Measurements from ENCODE around the gene TSPYL1.

Gene TSPYL1

DNA sequence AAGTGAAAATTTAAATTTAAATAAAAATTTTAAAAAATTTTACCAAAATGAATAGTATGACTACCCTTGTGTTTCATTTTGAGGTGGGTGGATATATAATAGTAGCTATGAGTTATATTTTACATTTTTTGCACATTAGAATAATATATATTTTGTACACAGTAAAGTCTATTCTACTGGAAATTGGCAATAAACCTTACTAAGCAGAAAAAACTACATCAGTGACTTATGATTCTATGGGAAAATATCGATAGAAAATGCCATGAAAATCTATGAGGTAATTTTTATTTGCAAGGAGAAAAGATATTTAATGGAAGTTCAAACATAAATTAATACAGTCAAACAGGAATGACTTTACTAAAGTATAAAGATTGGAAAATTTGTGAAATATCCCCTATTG is 23.0 kb downstream of the TSPYL1 start:
- no peak for DNase-seq

DNA sequence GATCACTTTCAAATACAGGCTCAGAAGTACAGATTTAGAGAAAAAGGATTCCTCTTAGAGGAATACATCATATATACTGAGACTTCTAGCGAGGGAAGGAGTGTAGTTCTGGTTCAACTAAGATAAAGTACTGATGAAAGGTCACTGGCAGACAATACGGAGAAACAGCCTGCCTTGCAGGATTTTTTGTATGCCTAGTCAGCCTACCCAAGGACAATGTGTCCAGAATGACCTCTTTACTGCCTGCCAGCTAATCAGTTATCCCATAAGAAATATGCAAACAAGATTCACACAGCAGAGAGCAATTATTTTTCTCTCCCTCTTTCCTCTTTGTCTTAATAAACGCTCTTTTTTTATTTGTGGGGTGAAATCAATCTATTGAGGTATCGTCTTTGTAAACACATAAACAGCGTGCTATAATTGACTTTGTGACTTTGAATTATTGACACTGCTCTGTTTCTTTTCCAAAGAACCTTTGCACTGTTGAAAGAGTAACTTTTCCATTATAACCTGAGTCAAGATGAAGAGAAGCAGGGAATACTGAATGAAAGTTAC is 24.4 kb downstream of the TSPYL1 start:
- no peak for DNase-seq

DNA sequence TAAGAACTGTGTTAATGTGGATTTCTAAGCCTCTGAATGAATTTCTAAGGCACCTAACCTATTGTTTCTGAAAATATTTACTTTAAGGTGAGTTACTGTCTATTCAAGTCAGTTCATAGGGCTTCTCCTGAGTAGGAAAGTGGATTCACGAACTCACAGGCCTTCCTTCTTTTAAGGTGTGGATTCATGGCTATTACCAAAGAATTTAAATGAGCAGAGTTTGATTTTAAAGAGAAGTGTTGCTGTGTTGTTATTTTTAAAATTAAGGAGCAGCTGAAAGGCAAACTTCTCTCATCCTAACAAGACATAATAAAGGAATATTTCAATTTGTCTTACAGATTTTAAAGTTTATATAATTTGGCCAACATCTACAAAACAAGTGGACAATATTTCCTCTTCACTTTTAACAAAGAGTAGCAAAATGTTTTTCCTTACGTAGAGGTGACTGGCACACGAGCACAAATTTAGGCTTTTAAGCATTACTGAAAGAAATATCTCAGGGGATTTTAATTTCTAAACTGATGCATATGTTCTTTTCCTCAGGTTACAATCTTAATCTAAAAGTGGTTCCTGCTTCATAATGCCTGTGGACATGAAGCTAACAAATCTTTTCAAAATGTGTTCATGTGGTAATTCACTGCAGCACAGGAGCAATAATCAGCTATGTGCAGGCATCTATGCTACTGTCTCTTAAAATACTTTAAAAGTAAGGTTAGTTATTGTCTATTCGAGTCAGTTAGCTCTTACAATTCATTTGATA is 25.3 kb downstream of the TSPYL1 start:
- DNase-seq: no peak

DNA sequence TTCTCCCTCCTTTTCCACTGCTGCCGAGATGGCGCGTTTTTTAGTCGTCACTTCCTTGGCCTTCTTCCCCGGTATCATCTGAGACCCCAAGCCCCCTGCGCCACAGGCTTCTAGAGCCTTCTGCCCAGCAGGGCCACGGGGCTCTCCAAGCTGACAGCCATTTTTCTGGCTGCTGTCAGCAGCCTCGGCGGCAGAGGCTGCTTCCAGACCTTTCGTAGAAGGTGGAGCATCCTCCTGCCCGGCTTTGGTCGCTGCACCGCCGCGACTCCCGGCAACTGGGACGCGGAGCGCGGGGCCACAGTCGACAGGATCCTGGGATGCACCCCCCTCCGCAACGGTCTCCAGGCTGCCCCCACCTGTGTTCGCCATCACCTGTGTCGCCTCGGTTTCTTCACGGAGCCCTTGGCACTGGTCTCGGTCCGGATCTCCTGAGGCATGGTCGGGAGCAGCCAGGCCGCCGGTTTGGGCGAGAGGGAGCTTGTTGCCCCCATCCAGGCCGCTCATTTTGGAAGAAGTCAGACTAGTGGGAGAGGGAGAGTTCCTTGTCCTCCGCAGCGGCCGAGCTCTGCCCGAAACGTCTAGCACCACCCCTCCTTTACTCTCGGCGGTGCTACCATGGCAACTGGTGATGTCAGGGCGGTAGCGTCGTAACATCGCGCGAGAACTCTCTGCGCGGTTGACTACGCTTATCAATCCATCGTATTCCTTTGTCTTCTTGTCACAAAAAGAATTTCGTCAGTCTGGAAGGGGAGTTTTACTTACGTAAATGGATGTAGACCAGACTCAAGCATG is 26.0 kb downstream of the TSPYL1 start, which contains the start of gene TSPYL4:
TSPYL4 (minus strand) TSS at position 571 of the 792 bp plus-strand sequence; CDS start at position 504, 67 bp downstream.
- DNase-seq: peak; percentile 93

DNA sequence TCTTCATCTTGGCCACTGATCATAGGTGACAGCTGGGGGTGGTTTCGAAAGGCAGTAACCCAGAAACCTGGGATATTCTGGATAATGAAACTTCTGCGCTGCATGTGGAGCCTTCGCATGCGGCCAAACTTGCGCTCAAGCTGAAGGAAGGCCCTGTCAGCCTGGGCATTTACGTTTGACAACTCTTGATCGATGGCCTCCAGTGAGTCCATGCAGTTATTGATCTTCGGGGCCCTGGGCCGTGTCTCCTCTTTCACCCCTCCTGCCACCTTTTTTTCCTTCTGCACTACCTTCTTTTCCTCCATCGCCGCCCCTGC is 26.6 kb downstream of the TSPYL1 start:
- DNase-seq: no peak

DNA sequence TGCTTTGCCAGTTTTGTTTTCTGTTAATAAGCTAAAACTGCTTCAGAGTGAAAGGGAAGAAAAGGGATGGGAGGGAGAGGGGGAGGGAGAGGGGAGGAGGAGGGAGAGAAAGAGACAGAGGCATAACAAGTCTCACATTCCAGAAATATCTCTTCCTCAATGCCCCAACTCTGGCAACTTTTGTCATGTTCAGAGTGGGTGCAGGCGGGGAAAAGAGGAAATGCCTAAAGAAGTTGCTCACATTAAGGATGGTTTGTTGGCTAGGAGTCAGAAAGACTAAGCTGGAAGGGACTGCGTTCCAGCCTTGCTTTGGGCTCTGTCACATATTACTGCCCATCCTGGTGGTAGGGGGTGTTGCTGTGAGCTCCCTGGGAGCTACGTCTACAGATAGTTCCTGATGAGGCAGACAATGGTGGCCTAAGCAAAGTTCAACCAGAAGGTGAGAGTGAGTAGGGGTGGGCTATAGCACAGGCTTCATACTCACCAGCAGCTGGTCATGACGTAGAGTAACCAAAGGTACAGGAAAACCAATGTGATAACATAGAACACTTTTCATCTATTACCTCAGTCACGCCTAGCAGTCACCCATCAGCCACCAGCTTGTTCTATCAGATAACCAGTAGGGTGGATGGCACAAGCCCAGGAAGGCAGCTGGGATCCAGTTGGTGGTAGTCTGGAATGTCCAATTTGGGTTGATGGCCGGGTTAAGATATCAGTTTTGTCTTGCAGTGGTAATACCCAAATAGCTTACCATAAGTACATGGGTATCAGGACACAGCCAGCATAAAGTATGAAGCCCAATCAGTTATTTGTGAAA is 28.0 kb downstream of the TSPYL1 start:
- no peak for DNase-seq

DNA sequence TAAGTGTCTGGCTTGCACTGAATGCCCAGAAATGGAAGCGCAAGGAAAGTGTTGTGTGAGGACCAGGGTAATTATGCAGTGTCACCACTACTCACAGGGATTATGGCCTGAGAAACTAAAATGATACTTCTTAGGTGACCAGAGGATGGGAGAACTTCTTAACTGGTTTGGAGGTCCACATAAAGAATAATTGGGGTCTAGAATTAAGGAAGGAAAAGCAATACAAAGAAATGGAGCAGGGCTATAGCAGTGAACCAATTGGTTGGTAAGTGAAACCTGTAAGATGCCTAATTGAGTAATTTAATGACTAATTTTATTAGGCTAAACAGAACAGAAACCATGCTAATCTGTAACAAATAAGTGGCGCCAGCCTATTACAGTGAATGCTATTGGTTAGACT is 31.2 kb downstream of the TSPYL1 start:
- no peak for DNase-seq

DNA sequence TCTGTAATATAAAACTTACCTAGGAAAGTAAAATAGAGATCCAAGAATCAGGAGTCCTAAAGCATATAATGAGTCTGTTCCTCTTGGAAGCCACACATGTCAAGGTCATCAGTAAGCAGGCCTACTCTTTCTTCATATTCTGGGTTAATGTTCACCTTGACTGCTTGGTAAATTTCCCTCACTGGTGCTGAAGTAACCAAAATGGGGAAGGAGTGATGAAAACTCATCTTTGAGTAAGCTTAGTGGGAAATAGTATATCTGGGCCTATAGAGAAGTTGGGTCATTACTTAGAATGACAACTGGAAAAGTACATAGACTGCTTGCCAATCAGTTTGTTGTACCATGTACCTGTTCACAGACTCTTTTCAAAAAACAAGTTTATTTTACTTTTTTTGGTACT is 32.4 kb downstream of the TSPYL1 start:
- DNase-seq: no peak

DNA sequence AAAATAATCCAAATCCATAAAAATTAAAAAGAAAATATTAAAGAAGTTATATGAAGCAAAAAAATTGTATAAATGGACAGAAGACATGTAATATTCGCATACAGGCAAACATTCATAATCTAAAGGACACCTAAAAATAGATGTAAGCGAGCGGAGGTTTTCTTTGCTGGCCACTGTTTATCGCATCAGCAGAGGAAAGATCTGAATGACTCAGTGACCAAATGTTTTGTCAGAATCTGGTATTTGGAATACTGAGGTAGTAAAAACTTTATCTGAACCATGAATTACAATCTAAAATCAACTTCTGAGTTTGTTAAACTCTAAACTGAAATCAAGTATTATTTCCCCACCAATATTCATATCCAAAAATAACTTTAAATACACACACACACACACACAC is 33.6 kb downstream of the TSPYL1 start:
- no peak for DNase-seq

DNA sequence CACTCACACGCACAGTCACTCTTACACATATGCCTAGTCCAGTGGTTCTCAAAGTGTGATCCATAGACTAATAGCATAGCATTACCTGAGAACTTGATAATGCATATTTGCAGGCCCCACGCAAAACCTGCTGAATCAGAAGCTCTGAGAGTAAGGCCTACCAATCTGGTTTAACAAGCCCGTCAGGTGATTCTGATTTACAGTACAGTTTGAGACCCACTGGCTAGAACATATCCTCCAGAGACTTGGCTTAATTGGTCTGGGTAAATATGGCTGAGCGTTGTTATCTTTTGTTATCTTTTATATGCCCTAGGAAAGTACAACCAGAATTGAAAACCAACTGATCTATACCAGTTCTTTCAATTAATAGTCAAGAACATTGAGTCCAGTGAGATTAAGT is 35.4 kb downstream of the TSPYL1 start:
- DNase-seq: peak; percentile 87

DNA sequence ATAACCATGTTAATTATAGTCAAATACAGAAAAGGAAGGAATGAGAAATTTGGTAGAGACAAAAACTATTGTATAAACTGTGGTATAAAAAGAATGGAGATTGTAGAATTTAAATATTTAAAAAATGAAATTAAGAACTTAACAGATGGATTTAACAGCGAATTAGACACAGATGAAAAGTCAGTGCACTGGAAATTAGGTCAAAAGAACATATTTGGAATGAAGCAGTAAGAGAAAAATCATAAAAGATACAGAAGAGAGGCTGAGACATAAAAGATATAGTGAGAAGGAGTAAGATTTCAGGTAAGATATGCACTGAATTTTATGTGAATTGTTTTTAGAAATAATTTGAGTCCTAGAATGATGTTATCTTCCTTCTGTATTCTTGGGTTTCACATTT is 39.9 kb downstream of the TSPYL1 start:
- DNase-seq: no peak

DNA sequence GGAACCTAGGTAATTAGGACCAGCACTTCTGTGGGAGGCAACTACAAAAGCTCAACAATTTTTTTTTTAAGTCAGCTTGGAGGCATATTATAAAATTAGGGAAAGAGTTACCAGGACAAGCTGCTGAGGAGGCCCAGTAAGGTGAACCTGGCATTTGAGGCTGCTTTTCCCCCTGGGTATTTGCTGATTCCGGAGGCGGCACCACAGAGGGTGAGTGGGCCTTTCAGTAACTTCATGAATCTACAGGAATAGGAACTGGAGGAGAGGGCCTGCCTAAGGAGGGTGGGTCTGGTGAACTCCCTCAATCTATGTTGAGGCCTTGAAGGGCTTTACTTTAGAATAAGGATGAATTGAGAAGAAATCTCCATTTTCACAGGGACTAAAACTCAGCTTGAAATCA is 40.5 kb downstream of the TSPYL1 start:
- no peak for DNase-seq

DNA sequence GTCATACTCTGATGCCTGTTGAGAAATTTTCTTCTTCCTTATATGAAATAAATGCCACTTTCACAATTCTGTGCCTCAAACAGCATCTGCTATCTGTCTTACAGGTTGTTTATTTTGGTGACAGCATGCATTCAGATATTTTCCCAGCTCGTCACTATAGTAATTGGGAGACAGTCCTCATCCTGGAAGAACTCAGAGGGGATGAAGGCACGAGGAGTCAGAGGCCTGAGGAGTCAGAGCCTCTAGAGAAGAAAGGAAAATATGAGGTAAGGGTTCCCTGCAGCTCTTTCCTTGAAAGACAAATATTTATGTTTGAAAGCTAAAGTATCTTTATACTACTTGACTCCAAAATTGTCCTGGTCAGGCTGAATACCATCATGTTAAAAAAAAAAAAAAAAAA is 41.6 kb downstream of the TSPYL1 start:
- no peak for DNase-seq

DNA sequence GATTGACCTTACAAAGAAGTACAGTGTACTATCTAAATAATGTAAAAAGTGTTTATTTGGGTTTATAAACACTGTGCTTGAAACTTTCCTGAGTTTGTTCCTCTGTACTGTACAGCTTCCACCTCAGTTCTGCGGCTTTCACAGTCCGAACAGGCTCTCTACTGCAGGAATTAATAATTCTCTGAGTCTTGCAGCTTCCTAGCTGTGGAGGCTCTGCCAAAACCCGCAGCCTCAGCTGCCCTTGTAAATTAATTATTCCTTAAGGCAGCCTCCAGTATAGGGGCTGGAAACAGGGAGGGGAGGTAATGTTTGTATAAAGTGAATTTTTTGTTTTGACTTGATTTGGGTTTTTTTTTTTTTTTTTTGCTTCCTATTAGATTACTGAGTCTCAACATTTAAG is 45.0 kb downstream of the TSPYL1 start:
- DNase-seq: no peak

DNA sequence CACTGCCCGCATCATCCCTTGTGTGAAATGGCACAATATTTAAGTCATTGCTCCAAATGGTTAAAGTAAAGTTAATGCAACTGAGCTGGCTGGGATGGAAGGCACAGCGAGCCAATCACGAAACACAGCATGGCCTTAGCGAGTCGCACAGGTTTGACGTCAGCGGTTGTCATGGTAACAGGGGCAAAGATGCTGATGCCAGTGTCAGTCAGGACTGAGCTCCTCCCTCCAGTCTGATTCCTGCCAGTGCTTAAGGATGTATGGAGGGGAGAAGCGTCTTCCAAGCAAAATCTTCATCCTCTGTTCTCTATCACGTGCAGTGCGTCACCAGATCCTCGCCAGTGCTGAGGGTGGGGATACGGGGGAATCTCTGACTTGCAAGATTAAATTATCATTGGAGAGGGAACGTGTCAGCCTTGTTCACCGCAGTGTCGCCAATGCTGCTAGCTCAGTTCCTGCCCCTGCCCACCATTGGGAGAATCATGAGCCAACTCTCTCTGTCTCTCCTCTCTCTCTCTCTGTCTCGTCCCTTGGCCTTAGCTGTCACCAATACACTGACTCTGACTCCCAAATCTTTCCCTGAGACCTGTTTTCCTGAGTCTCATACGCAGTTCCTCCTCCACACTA is 50.3 kb downstream of the TSPYL1 start:
- DNase-seq: no peak

Measured in DMS153 (cell line).